ENCODE data around the gene HHAT.

The HHAT gene

GRCh38 chr1:210617293-210617692 lies 288.6 kb downstream of the HHAT start:
- no peak overlapping the region for H2BK15ac ChIP-seq (ENCODE audit: low read length)
- no peak overlapping the region for H2BK120ac ChIP-seq (ENCODE audit: low read depth, low read length)
- no peak overlapping the region for H2AFZ ChIP-seq (ENCODE audit: low read length)
- no peaks in the 10 kb centered on the region for H3K9me3 ChIP-seq (replicated peaks in 1 of 2; ENCODE audit: control insufficient read depth in 2 of 2, insufficient read depth in 1 of 2, low read depth in 1 of 2, low read length in 2 of 2)
- H4K91ac ChIP-seq (ENCODE audit: low read depth, low read length, poor library complexity) = no peak overlapping the region
- no peak overlapping the region for H3K4me2 ChIP-seq (ENCODE audit: insufficient read depth, low read length, poor library complexity, severe bottlenecking)
- no peak overlapping the region for H3K9ac ChIP-seq (ENCODE audit: low read depth, low read length, poor library complexity)
- H2BK12ac ChIP-seq (ENCODE audit: low read length) = no peak overlapping the region
- H3K14ac ChIP-seq (ENCODE audit: low read length) = no peak overlapping the region
- H3K4me1 ChIP-seq (ENCODE audit: control insufficient read depth in 2 of 2, insufficient read depth in 1 of 2, low read depth in 1 of 2, low read length in 2 of 2) = peaks cover 0 to 4% of the 10 kb centered on the region in 2 donors
- no peaks in the 10 kb centered on the region for H3K36me3 ChIP-seq (replicated peaks in 1 of 2; ENCODE audit: control insufficient read depth in 2 of 2, insufficient read depth in 2 of 2, low read length in 2 of 2)
- H3K4me3 ChIP-seq (ENCODE audit: low read length in 2 of 2) = no peak overlapping the region
- WGBS, 2 donors (ENCODE audit: extremely low coverage in 2 of 2, insufficient read length in 2 of 2, insufficient replicate concordance in 1 of 2) = no CpG with 5 or more reads among the region's 1 CpG
- H4K8ac ChIP-seq (ENCODE audit: low read depth, low read length) = no peak overlapping the region
- no peak overlapping the region for H3K18ac ChIP-seq (ENCODE audit: low read length)
- no peak overlapping the region for H3K27ac ChIP-seq (replicated peaks; ENCODE audit: low read length)
- no peak for DNase-seq (ENCODE audit: low spot score)
- no peaks in the 10 kb centered on the region for H3K27me3 ChIP-seq (ENCODE audit: control insufficient read depth in 3 of 3, insufficient read depth in 3 of 3, low read depth in 1 of 3, low read length in 3 of 3)
- no peak overlapping the region for H3K23ac ChIP-seq (ENCODE audit: low read depth, low read length, poor library complexity)
- H3K4ac ChIP-seq (ENCODE audit: low read length) = no peak overlapping the region
- no peak overlapping the region for H2AK5ac ChIP-seq (ENCODE audit: low read depth, low read length)
- no peak overlapping the region for H2BK5ac ChIP-seq (ENCODE audit: low read length)
- H3K79me1 ChIP-seq (ENCODE audit: low read depth, low read length) = no peaks in the 10 kb centered on the region

- DNase-seq (ENCODE audit: low spot score) = no peak
- no peak overlapping the region for H2BK120ac ChIP-seq (ENCODE audit: low read depth, low read length)
- no peak overlapping the region for H4K8ac ChIP-seq (ENCODE audit: low read depth, low read length)
- no peak overlapping the region for H3K4me3 ChIP-seq (ENCODE audit: low read length in 2 of 2)
- H3K27ac ChIP-seq (replicated peaks; ENCODE audit: low read length) = no peak overlapping the region
- no peak overlapping the region for H4K91ac ChIP-seq (ENCODE audit: low read depth, low read length, poor library complexity)
- no peak overlapping the region for H2BK15ac ChIP-seq (ENCODE audit: low read length)
- no peak overlapping the region for H2AFZ ChIP-seq (ENCODE audit: low read length)
- H3K4me2 ChIP-seq (ENCODE audit: insufficient read depth, low read length, poor library complexity, severe bottlenecking) = no peak overlapping the region
- H3K79me1 ChIP-seq (ENCODE audit: low read depth, low read length) = no peaks in the 10 kb centered on the region
- no peak overlapping the region for H3K18ac ChIP-seq (ENCODE audit: low read length)
- no peak overlapping the region for H3K9ac ChIP-seq (ENCODE audit: low read depth, low read length, poor library complexity)
- H3K4ac ChIP-seq (ENCODE audit: low read length) = no peak overlapping the region
- no CpG with 5 or more reads among the region's 5 CpGs for WGBS, 2 donors (ENCODE audit: extremely low coverage in 2 of 2, insufficient read length in 2 of 2, insufficient replicate concordance in 1 of 2)
- peaks cover 0 to 4% of the 10 kb centered on the region in 2 donors for H3K4me1 ChIP-seq (ENCODE audit: control insufficient read depth in 2 of 2, insufficient read depth in 1 of 2, low read depth in 1 of 2, low read length in 2 of 2)
- H3K23ac ChIP-seq (ENCODE audit: low read depth, low read length, poor library complexity) = no peak overlapping the region
- no peak overlapping the region for H2BK12ac ChIP-seq (ENCODE audit: low read length)
- H2BK5ac ChIP-seq (ENCODE audit: low read length) = no peak overlapping the region
- no peak overlapping the region for H2AK5ac ChIP-seq (ENCODE audit: low read depth, low read length)
- H3K14ac ChIP-seq (ENCODE audit: low read length) = no peak overlapping the region
- H3K27me3 ChIP-seq (ENCODE audit: control insufficient read depth in 3 of 3, insufficient read depth in 3 of 3, low read depth in 1 of 3, low read length in 3 of 3) = no peaks in the 10 kb centered on the region
- H3K9me3 ChIP-seq (replicated peaks in 1 of 2; ENCODE audit: control insufficient read depth in 2 of 2, insufficient read depth in 1 of 2, low read depth in 1 of 2, low read length in 2 of 2) = no peaks in the 10 kb centered on the region
- no peaks in the 10 kb centered on the region for H3K36me3 ChIP-seq (replicated peaks in 1 of 2; ENCODE audit: control insufficient read depth in 2 of 2, insufficient read depth in 2 of 2, low read length in 2 of 2)
Observed at GRCh38 chr1:210618369-210618768, 289.7 kb downstream of the HHAT start.

DNA sequence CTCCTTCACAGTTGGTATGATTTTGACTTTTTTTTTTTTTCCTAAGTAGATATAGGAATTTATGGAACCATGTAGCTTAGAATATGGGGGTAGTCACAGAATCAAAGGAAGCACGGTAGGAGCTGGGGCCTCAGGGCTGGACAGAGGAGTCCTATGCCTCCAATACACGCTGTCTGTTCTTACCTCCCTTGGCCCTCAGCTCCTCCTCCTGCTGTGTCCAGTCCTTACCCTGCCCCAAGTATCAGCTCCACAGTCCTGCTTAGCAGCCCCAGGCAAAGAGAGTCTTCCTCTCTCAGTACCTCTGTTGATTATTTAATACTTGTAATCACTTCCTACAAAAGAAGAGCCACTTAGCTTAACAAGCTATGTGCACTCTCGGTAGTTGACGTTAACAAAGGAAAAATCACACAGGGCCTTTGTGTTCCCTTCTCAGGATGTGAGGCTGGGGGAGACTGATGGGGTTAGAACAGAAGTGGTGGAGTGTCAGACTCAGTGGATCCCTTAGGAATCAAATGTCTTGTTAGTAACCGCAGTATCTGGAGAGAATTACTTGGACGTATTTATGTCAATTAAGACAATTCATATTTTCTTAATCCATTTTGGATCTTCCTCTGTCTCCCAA lies 292.3 kb downstream of the HHAT start:
- WGBS, 2 donors (ENCODE audit: extremely low coverage in 2 of 2, insufficient read length in 2 of 2, insufficient replicate concordance in 1 of 2) = no CpG with 5 or more reads among the region's 6 CpGs
- Histone ChIP-seq H2BK120ac (ENCODE audit: low read depth, low read length) (no peak overlapping the region), H3K4me3 (ENCODE audit: low read length in 2 of 2) (no peak overlapping the region), H2AFZ (ENCODE audit: low read length) (no peak overlapping the region), H3K9ac (ENCODE audit: low read depth, low read length, poor library complexity) (no peak overlapping the region), H3K79me1 (ENCODE audit: low read depth, low read length) (no peaks in the 10 kb centered on the region), H2BK15ac (ENCODE audit: low read length) (no peak overlapping the region), H3K27ac (replicated peaks; ENCODE audit: low read length) (no peak overlapping the region), H3K4me1 (ENCODE audit: control insufficient read depth in 2 of 2, insufficient read depth in 1 of 2, low read depth in 1 of 2, low read length in 2 of 2) (peaks cover 0 to 4% of the 10 kb centered on the region in 2 donors), H2BK5ac (ENCODE audit: low read length) (no peak overlapping the region), H3K14ac (ENCODE audit: low read length) (no peak overlapping the region), H2BK12ac (ENCODE audit: low read length) (no peak overlapping the region), H4K91ac (ENCODE audit: low read depth, low read length, poor library complexity) (no peak overlapping the region), H3K36me3 (replicated peaks in 1 of 2; ENCODE audit: control insufficient read depth in 2 of 2, insufficient read depth in 2 of 2, low read length in 2 of 2) (no peaks in the 10 kb centered on the region), H2AK5ac (ENCODE audit: low read depth, low read length) (no peak overlapping the region), H3K9me3 (replicated peaks in 1 of 2; ENCODE audit: control insufficient read depth in 2 of 2, insufficient read depth in 1 of 2, low read depth in 1 of 2, low read length in 2 of 2) (no peaks in the 10 kb centered on the region), H3K18ac (ENCODE audit: low read length) (no peak overlapping the region), H3K27me3 (ENCODE audit: control insufficient read depth in 3 of 3, insufficient read depth in 3 of 3, low read depth in 1 of 3, low read length in 3 of 3) (no peaks in the 10 kb centered on the region), H4K8ac (ENCODE audit: low read depth, low read length) (no peak overlapping the region), H3K23ac (ENCODE audit: low read depth, low read length, poor library complexity) (no peak overlapping the region), H3K4me2 (ENCODE audit: insufficient read depth, low read length, poor library complexity, severe bottlenecking) (no peak overlapping the region), H3K4ac (ENCODE audit: low read length) (no peak overlapping the region)
- no peak for DNase-seq (ENCODE audit: low spot score)

GRCh38 chr1:210621712-210622111 lies 293.0 kb downstream of the HHAT start:
- WGBS, 2 donors (ENCODE audit: extremely low coverage in 2 of 2, insufficient read length in 2 of 2, insufficient replicate concordance in 1 of 2) = no CpG with 5 or more reads among the region's 6 CpGs
- Histone ChIP-seq H3K27me3 (ENCODE audit: control insufficient read depth in 3 of 3, insufficient read depth in 3 of 3, low read depth in 1 of 3, low read length in 3 of 3) (no peaks in the 10 kb centered on the region), H2BK120ac (ENCODE audit: low read depth, low read length) (no peak overlapping the region), H2BK15ac (ENCODE audit: low read length) (no peak overlapping the region), H2AK5ac (ENCODE audit: low read depth, low read length) (no peak overlapping the region), H3K14ac (ENCODE audit: low read length) (no peak overlapping the region), H3K36me3 (replicated peaks in 1 of 2; ENCODE audit: control insufficient read depth in 2 of 2, insufficient read depth in 2 of 2, low read length in 2 of 2) (no peaks in the 10 kb centered on the region), H2AFZ (ENCODE audit: low read length) (no peak overlapping the region), H3K4ac (ENCODE audit: low read length) (no peak overlapping the region), H3K79me1 (ENCODE audit: low read depth, low read length) (no peaks in the 10 kb centered on the region), H3K23ac (ENCODE audit: low read depth, low read length, poor library complexity) (no peak overlapping the region), H3K4me3 (ENCODE audit: low read length in 2 of 2) (no peak overlapping the region), H3K27ac (replicated peaks; ENCODE audit: low read length) (no peak overlapping the region), H3K4me2 (ENCODE audit: insufficient read depth, low read length, poor library complexity, severe bottlenecking) (no peak overlapping the region), H4K8ac (ENCODE audit: low read depth, low read length) (no peak overlapping the region), H4K91ac (ENCODE audit: low read depth, low read length, poor library complexity) (no peak overlapping the region), H3K18ac (ENCODE audit: low read length) (peak overlapping the region; percentile 23), H3K9me3 (replicated peaks in 1 of 2; ENCODE audit: control insufficient read depth in 2 of 2, insufficient read depth in 1 of 2, low read depth in 1 of 2, low read length in 2 of 2) (no peaks in the 10 kb centered on the region), H2BK5ac (ENCODE audit: low read length) (no peak overlapping the region), H3K4me1 (ENCODE audit: control insufficient read depth in 2 of 2, insufficient read depth in 1 of 2, low read depth in 1 of 2, low read length in 2 of 2) (peaks cover 0 to 4% of the 10 kb centered on the region in 2 donors), H3K9ac (ENCODE audit: low read depth, low read length, poor library complexity) (no peak overlapping the region), H2BK12ac (ENCODE audit: low read length) (no peak overlapping the region)
- no peak for DNase-seq (ENCODE audit: low spot score)
